OCI-LY1 (cell line): ENCODE measurements around the gene BORCS6.

Experiments used
- CTCF ChIP-seq: fragments of 200-600 bp; sonication (generic), shearing (Covaris generic); IDR thresholded peaks from 2 replicates; pipeline ENCODE4 v1.5.1; 2017; ENCODE audit warnings: mild to moderate bottlenecking, antibody characterized with exemption, low read length, moderate library complexity, mixed read lengths
- EZH2 ChIP-seq: fragments of 200-600 bp; sonication (generic), shearing (Covaris generic); IDR thresholded peaks from 2 replicates; pipeline ENCODE4 v1.8.0; 2017; ENCODE audit warnings: borderline replicate concordance, mixed run types, mild to moderate bottlenecking, antibody characterized with exemption, low read length, moderate library complexity, mixed read lengths

GRCh38 chr17:8166731-8167130 is 23.2 kb downstream of the BORCS6 start:
- no peak for TF ChIP-seq EZH2
- no peak for TF ChIP-seq CTCF
